ENCODE measurements around the gene LGALS9C.
"Not testable (repeated sequence)": the region's sequence is repeated elsewhere in the genome, so short reads cannot be mapped to it uniquely, and the experiment has no call there.

LGALS9C gene

GRCh38 chr17:18528899-18529500 is 52.4 kb downstream of the LGALS9C start:
- peak; percentile 27 for DNase-seq (ENCODE audit: low read depth, low spot score)

- DNase-seq (ENCODE audit: low read depth, low spot score) = not testable (repeated sequence)
These were observed 53.8 kb downstream of the LGALS9C start for GRCh38 chr17:18530405-18530804.

GRCh38 chr17:18542234-18542633 is 65.6 kb downstream of the LGALS9C start:
- not testable (repeated sequence) for DNase-seq (ENCODE audit: low read depth, low spot score)

GRCh38 chr17:18542907-18543306 is 66.3 kb downstream of the LGALS9C start:
- not testable (repeated sequence) for DNase-seq (ENCODE audit: low read depth, low spot score)

Data from astrocyte of the hippocampus (primary cell).